Stimulated activated CD8-positive, alpha-beta memory T cell treated with anti-CD3 and anti-CD28 coated beads, Interleukin-12 subunit alpha, Interleukin-12 subunit beta, amount 100 ng/mL, for 1 hour (primary cell): ENCODE data around the gene AMOTL2.

ENCODE experiments used
- DNase-seq: peaks from one replicate; pipeline ENCODE4 v3.0.0-alpha.2; 2020; ENCODE audit warnings: low read depth

The AMOTL2 gene

DNA sequence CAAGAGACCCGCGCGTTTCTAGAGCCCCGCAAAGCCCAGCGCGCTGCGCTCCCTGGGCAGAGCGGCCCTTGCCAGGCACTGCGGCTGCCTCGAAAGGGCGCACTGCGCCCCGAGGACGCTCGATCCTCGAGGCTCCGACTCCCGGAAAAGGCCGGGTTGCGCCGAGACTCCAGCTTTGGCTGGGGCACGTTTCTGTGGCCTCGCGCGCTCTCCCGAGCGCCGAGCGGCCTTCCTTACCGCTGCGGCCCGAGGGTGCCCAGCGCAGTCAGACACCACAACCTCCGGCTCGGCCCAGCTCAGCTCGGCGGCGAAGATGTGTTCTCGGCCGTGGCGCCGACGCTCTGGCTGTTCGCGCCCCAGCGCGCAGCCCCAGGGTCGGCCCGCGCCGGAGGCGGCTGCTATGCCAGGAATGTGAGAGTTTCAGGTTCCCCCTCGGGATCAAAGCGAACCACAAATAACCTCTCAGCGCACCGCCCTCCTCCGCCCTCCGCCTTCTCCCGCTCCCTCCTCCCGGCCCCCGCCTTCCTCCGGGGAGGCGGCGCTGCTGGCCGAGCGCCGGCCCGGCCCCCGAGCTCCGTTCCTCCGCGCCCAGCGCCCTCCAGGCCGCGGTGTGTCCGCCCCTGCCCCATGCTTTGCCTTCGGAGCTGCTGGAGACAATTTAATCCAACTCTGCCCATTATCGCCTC, at the start of gene AMOTL2:
TSS of gene AMOTL2 (minus strand) at position 343 of the 686 bp plus-strand sequence. CDS start 3,014 bp downstream, outside the sequence.
- DNase-seq, result no peak

DNA sequence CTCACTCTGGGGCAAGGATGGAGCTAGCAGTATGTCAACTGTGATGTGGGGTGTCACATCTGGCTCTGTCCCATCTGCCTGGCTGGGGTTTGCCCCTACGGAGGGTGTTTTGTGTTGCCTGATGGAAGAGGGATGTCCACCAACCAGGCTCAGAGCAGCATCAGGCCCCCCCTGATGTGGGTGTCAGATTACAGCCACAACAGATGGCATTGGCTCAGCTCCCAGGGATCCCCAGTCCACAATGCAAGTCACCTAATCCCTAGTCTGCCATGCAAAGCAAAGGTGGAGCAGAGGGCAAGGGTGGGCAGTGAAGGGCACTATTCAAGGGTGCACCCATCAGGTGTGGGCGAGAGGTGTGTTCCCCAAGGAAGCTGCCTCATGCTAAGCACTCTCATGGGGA, 48.9 kb upstream of the AMOTL2 start:
- no peak for DNase-seq

DNA sequence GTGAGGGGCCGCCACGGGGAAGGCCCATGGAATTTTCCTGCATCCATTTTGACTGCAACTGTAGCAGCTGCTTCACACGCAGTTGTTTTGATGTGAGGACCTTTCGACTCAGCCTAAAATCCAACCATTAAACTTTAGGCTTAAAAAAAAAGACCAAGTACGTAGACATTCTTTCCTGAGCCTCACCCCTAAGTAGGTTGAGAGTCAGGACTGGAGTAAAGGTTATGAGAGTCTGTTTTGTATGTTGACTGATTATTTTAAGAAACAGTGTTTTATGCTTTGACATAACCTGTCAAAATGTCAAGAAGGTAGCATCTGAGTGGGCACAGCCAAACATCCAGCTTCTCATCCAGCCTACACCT, 45.7 kb upstream of the AMOTL2 start:
- no peak for DNase-seq

DNA sequence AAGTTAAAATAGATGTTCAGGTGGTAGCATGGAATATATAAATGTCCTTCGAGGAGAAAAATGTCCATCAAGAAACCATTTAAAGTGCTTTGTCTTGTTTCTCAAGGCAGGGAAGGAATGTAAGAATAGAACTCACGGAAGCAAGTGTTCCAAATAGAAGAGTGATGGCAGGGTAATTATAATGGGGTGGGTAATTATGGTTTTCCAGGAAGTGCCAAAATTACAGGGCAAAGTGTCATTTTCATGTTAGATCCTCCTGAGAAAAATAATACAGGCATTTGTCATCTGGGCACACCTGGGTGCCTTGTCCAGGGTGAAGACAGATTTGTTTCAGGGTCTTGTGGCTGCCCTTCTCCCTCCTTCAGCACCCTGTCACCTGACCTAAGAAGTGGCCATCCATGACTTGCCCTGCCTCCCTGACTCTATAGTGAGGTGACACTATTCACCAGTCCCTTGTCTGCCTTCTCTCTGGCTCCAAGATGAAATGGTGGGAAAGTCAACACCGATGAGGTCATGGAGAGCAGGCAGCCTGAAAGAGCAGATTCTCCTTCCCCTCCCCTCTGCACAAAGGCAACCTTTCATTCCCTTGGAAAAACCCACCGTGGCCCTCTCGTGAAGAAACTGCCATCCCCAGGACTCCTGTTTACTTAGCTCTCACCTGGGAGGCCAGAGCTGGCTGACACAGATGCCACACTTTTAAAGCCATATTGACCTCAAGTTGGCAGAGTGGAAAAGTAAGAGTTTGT, 45.1 kb upstream of the AMOTL2 start:
- no peak for DNase-seq

DNA sequence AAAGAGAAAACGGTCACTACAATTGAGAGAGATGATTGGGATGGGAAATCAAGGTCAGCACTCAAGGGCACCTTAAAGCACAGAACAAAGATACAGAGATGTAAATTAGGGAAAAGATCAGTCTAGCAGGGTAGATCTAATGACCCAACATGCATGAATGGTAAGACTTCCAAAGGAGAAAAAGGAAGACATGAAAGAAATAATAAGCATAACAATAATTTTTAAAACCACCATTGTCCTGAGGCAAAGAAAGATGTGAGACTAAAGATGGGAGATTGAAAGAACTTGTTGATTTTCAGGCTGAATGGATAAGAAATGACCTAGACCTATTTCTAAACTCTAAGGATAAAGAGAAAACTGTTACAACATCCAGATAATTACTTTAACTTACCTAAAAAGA, 34.8 kb upstream of the AMOTL2 start:
- no peak for DNase-seq

DNA sequence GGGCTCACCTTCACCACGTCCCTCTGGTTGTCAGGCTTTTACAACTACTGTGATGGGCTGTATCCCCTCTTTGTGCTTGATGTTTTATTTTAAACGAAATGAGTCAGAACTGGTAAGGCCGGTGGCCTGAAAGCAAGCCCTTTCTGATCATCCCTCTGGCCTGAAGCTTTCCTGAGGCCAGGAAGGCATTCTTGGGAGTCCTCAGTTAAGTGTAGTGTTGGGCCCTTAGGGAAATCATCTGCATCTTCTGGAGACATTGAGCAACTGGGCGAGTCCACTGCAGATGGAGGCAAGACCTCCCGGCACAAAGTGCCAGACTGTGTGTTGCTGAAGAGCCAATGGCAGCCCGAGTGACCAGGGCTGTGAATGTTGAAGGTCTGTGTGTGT, 33.0 kb upstream of the AMOTL2 start:
- no peak for DNase-seq

DNA sequence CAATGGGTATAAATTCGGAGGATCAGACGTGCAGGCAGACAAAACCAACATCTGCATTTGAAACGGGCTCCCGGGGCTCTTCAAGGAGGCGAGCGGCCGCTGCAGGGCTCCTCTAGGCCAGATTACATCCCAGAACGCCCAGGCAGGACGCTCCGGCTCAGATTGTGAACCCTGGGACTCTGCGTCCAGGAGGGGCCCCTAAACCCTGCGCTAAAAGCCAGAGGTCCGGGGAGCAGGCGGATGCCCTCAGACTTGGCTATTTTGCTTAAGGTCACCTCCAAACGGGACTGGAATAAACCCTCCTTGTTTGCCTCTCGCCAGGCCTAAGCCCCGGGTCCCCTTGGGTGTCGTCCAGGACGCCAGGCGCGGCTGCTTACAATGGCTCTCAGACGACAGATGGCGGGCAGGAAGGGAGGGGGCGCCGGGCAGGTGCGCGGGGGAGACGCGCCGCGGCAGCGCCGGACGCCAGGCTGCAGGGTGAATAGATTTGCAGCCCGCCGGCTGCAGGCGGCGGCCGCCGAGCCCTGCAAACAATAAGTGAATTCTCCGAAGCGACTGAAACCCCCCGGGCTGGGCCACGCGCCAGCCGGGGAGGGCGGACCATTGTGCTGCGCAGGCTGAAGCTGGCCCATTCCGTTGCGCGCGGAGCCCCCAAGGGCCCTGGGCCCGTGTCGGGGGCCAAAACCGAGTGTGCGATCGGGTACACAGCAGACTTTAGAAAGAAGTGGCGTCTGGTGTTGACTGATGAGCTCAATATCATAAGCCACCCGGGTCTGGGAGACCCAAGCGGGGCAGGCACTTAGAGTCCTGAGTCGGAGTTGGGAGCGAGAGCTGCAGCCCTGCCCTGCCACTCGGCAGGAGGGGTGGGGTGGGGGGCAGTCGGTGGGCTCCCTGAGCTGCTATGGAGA, 32.3 kb upstream of the AMOTL2 start:
- DNase-seq, result no peak

DNA sequence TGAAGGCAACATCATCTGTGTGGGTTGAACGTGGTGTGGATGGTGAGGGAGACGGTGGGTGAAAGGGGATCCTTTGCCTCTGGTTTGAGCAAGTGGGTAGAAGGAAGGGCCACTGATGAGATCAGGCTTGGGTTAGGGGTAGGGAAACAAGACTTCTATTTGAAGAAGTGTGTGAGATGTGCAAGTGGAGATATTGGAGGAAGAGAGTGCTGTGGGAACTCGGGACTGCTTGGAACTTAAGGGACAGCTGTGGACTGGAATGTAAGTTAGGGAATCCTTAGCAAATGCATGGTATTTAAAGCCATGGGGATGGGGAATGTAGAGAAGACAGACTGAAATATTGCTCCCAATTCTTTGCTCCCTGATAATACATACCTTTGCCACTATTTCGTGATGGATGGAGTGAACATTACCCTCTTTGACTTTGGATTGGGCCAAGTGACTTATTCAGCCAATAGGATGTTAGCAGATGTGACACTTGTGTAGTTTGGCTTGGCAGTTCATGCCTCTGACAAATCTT, 30.2 kb upstream of the AMOTL2 start:
- no peak for DNase-seq

DNA sequence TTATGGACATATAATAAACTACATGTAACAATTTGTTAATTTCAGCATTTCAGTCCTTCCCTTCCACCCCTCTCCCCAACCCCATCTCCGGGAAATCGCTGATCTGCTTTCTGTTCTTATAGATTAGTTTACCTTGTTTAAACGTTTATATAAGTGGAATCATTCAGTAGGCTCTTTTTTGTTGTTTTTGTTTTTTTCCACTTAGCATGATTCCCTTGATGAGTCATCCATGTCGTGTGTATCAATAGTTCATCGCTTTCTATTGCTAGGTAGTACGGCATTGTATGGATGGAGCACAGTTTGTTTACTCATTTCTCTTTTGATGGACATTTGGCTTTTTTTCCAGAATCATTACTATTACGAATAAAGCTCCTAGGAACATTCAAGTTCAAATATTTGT, 23.5 kb upstream of the AMOTL2 start:
- no peak for DNase-seq

DNA sequence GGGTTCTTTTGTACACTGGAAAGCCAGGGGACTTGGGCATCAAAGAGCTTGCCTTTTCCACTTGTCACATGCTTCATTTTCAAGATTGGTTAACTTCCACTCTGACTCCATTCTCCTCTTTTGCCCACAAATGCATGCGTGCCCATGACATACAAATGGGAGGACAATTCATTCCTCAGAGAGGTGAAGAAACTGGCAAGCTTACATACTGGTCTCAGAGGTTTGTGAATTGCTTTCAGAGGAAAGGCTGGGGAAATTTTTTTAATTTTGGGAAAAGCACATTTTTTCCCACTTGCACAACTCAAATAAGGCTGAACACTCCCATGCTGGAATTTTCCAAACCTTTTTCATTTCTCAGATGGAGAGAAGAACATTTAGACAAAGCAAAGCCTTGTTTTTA, 20.9 kb upstream of the AMOTL2 start:
- DNase-seq, result no peak

DNA sequence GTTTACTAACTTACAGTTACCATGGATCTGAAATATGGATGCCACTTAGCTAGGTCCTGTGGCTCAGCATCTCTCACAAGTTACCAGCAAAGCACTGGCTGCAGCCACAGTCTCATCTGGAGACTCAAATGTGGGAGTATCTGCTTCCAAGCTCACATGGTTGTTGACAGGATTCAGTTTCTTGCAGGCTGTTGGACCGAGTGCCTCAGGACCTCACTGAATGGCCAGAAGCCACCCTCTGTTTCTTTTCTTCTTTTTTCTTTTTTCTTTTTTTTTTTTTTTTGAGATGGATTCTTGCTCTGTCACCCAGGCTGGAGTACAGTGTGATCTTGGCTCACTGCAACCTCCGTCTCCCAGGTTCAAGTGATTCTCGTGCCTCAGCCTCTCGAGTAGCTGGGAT, 20.1 kb upstream of the AMOTL2 start:
- no peak for DNase-seq

DNA sequence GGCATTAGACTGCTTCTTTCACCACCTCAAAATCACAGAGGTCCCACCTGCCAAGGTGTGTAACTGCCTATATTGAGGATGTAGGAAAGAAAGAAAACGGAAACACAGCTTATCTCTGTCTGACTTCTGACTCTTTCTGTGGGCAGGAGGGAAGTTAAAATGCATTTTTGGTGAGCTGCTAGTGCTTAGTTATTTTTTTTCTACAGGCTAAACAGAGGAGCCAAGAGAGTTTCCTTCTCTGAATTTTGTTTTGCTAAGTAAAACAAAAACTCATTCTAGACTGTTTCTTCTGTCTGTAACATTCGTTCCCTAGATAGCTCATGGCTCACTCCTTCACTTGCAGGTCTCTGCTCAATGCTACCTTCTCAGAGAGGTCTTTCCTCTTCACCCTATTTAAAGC, 18.8 kb upstream of the AMOTL2 start:
- no peak for DNase-seq

DNA sequence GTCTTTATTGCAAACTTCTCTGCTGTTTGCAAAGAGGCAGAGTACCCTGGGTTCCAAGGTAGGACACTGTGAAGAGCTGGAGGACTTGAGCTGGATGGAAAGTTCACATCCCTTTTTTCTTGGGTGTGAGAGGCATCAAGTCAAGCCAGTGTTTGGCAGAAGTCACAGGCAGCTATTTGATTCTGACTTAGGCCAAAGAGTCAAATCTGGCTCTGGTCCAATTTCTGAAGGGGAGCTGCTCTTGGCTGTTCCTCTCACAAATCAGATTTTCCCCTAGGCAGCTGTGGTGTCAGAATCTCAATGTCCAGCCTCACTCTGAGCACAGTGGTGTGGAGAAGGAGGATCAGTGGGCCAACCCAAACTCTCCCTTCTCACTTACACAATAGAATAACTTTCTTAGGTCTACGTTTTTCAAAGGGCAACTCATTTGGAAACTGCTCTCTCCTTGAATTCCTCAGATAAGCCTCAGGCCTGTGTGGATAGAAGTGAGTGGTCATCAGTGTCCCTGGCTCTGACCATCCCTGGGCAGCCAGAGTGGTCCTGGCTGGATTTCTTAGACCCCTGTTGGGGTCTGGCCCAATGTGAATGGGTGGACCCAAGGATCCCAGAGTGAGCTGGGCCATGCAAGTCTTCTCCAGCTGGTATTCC, 18.2 kb upstream of the AMOTL2 start:
- DNase-seq, result no peak

DNA sequence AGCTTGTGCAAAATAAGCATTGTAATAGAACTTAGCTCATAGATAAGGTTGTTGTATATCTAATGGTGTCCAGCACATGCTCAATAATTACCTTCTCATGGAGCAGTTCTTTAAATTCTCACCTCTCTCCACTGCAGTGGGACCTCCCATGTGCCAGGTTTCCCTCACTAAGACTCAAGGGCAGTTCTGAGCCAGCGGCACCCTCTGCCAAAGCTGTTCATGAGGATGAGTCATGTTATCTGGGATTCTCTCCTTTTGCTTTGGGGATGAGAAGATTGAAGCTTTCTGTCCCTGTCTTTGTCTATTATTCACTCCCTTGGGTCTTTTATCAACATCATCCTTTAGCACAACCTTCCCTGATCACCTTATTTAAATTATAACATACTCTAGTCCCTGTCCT, 15.6 kb upstream of the AMOTL2 start:
- DNase-seq, result no peak

DNA sequence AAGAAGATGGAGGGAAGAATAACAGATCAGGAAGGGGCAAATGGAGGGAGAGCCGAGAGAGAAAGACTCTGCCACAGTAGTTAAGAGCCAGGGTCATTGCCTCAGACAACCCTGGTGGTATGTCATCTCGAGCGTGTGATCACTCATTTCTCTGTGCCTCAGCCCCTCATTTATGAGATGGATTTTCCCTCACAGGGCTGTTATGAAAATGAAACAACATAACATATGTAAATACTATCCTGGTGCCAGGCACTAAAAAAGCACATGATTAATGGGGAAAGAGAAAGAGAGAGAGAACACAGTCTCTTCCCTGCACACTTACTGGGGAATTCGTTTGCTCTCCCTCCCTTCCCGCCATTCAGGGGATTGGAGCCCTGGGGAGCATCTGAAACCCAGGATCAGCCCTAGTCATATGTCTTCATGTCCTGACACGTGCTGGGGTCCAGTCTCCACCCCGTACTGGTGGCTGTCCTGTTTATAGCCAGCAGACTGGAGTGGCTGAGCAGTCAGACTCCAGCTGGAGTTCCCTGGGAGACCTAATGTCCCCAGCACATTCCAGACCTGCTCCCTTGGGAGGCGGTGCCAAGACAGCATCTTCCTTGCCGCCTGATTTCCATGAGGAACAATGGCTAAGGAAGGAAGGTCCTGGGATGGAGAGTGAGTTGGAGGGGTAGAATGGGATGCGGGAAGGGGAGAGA, 14.7 kb upstream of the AMOTL2 start:
- DNase-seq, result no peak

DNA sequence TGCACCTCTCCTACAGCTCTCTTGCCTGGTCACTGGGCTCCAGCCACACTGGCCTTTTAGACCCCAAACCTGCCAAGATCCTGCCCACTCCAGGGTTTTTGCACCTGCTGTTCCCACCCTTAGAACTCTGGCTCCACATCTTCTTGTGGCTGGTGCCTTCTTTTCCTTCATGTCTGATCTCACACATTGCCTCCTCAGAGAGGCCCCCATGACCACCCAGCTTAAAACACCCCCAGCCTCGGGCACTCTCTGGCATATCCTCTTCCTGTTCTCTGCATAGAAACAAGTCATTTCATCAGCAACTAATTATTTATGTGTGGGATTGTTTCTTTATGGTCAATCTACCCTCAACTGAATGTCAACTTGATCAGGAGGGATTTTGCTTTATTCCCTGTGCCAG, 14.0 kb upstream of the AMOTL2 start:
- DNase-seq, result no peak

DNA sequence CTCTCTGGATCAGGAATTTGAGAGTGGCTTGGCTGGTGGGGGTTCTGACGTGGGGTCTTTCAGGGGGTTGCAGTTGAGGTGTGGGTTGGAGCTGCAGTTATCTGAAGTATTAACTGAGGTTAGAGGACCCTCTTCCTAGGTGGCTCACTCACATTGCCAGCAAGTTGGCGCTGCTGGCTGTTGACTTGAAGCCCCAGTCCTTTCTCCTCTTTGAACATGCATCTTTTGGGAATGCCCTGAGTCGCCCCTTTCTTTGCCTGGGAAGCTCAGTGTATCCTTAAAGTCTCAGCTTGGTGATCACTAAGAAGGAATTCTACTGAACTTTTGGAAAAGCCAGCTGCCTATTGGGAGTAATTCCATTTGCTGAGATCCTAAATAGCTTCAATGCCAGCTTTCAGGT, 13.0 kb upstream of the AMOTL2 start:
- DNase-seq, result no peak

DNA sequence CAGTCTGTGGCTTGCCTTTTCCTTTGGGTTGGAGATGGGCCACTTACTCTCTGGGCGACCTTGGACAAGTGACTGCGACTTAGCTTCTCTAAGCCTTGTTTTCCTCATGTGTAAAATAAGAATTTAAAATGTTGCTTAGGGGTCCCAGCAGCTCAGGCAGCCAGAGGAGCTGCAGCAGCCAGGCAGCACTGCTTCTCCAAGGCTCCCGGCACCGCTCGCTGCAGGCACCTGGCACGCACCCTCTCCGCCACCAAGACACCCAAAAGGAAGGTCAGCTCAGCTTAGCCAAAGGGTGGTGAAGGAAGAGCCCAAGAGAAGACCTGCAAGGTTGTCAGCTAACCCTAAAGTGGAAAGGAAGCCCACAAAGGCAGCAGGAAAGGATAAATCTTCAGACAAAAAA, 10.7 kb upstream of the AMOTL2 start:
- DNase-seq, result no peak

DNA sequence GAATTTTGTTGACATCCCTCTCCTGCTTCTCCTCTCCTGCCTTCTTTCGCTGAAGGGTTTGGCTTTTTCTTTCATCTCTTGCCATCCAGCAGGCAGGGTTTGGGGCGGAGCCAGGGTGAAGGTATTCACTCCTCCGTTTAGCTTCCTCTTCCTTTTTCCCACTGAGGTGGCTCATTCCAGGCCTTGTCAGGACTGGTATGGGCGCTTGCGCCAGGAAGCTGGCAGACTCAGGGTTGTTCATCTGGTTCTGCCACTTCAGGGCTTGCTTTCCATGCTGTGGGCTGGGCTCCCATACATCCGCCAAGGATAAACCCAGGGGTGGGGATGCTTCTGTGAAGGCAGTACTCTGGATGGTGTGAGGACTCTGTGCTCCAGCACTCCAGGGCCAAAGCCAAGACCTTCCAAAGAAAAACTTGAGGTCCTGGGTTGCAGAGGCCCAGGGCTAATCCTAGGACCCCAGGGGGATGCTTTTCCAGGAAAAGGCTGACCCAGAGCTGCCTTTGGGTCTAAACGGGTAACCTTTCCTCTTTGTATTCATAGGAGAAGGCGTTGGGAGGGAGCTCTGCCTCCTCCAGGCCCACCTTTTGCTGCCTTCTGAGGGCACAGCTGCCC, 7.7 kb upstream of the AMOTL2 start:
- no peak for DNase-seq

DNA sequence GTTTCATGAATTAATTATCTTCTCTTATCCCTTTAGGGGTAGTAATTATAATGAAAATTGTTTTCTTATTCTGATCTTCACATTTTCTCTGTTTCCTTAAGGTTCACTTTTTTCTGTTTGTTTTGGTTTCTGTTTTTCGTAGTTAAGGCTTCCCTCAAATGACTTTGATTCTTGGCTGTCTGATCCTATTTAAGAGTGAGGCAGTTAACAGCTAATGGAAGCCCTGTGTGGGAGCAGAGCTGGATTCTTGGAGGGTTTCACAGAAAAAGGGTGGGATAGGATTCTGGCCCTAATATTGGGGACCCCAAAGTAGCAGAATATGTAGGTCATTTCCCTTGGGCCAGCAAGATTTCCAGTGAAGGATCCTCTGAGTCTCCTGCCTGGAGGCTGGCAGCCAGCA, 6.8 kb upstream of the AMOTL2 start:
- DNase-seq, result no peak

DNA sequence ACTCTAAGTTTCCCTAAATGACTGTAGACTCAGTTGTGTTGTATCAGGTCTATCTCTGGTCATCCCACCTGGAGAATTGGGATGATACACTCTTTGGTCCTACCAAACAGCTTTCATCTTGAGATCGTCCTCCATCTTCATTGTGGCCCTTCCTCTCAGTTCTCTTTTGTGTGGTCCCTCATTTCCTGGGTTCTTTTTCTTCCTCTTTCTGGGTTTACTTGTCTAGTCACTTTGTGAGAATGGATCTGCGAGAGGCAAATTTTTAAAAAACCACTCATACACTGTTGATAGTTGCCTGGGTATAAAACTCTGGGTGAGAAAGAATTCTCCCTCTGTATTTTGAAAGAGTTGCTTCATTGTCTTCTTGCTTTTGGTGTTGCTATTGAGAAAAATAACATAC, 6.0 kb upstream of the AMOTL2 start:
- no peak for DNase-seq
